H1 (cell line): Measurements from ENCODE around the gene F7. TPM values are rescaled to one million over a fixed set of nuclear protein-coding genes. Genes with fewer than 3 reads are reported as not detected.
A peak's percentile ranks its signal among the peaks of the same experiment; 100 is the strongest.

ENCODE experiments used
- CTCF ChIA-PET: fragments of 300-600 bp; sonication (Branson Sonifier 250); formaldehyde crosslinking; loops from one replicate; lab custom pipeline; 2021; ENCODE audit not compliant: partially characterized antibody; lab: Charles Lee
- POLR2A ChIA-PET: fragments of 300-600 bp; sonication (Branson Sonifier 250); formaldehyde crosslinking; loops from one replicate; lab custom pipeline; 2021; ENCODE audit warnings: inconsistent platforms; ENCODE audit not compliant: partially characterized antibody; lab: Charles Lee
- DNase-seq, 2 experiments: peaks; one replicate each; pipeline versions ENCODE4 v3.0.0 to v3.0.0-alpha.2; 2010 to 2022; ENCODE audit warnings: low spot score in 2 of 2, low read depth in 1 of 2, mixed read lengths in 1 of 2
- FAIRE-seq: peaks from 2 replicates; lab custom pipeline; 2011; peaks lifted over from hg19 to GRCh38; lab: Jason Lieb, UNC
- H2AFZ ChIP-seq: 2 replicates; pipeline ENCODE4 v1.8.1; 2012; ENCODE audit warnings: low read length, inconsistent platforms
- H2AK5ac ChIP-seq: 2 replicates; pipeline ENCODE4 v1.6.1; 2013; ENCODE audit warnings: low read depth, low read length
- H2BK120ac ChIP-seq: replicated peaks from 2 replicates; pipeline ENCODE3; 2013; ENCODE audit warnings: low read depth, low read length, inconsistent platforms
- H2BK12ac ChIP-seq: 2 replicates; pipeline ENCODE4 v1.6.1; 2013; ENCODE audit warnings: low read depth, low read length
- H2BK15ac ChIP-seq: 2 replicates; pipeline ENCODE4 v1.6.1; 2013; ENCODE audit warnings: low read length
- H2BK20ac ChIP-seq: 2 replicates; pipeline ENCODE4 v1.6.1; 2013; ENCODE audit warnings: low read length
- H2BK5ac ChIP-seq: 2 replicates; pipeline ENCODE4 v1.6.1; 2013; ENCODE audit warnings: low read depth, low read length
- H3K14ac ChIP-seq: 2 replicates; pipeline ENCODE4 v1.6.1; 2013; ENCODE audit warnings: inconsistent platforms; ENCODE audit not compliant: insufficient read length
- H3K18ac ChIP-seq: 2 replicates; pipeline ENCODE4 v1.6.1; 2013; ENCODE audit warnings: low read length; ENCODE audit errors: extremely low read depth
- H3K23ac ChIP-seq: 2 replicates; pipeline ENCODE4 v1.6.1; 2013; ENCODE audit warnings: inconsistent platforms; ENCODE audit not compliant: insufficient read length
- H3K23me2 ChIP-seq: 2 replicates; pipeline ENCODE4 v1.6.1; 2013; ENCODE audit warnings: low read depth, low read length
- H3K27ac ChIP-seq: 2 replicates; pipeline ENCODE4 v1.6.1; 2011; ENCODE audit warnings: low read depth, low read length, inconsistent platforms
- H3K27me3 ChIP-seq, 4 experiments: replicated peaks in 1 of 4; 1 replicate in 1 of 4; 2 replicates in 3 of 4; pipeline versions ENCODE4 v1.6.1 to v1.8.1; 2011 to 2013; ENCODE audit warnings: low read length in 3 of 4, mild to moderate bottlenecking in 3 of 4, inconsistent platforms in 2 of 4, mixed read lengths in 2 of 4, moderate library complexity in 1 of 4; ENCODE audit not compliant: control insufficient read depth in 3 of 4, insufficient read depth in 3 of 4; ENCODE audit errors: extremely low read depth in 1 of 4
- H3K36me3 ChIP-seq, 4 experiments: 2 replicates each; pipeline versions ENCODE4 v1.6.1 to v1.8.1; 2011 to 2013; ENCODE audit warnings: mild to moderate bottlenecking in 4 of 4, low read length in 3 of 4, moderate library complexity in 2 of 4, control low read depth in 1 of 4, inconsistent platforms in 1 of 4; ENCODE audit not compliant: insufficient read depth in 4 of 4, control insufficient read depth in 2 of 4
- H3K4ac ChIP-seq: replicated peaks from 2 replicates; pipeline ENCODE3; 2013; ENCODE audit warnings: low read length, low read depth, mixed read lengths, inconsistent platforms; ENCODE audit not compliant: insufficient read length
- H3K4me1 ChIP-seq, 4 experiments: replicated peaks in 1 of 4; 1 replicate in 1 of 4; 2 replicates in 3 of 4; pipeline versions ENCODE4 v1.6.1 to v1.8.1; 2011 to 2013; ENCODE audit warnings: low read length in 3 of 4, inconsistent platforms in 2 of 4, mixed read lengths in 1 of 4; ENCODE audit not compliant: insufficient read depth in 4 of 4, control insufficient read depth in 3 of 4
- H3K4me2 ChIP-seq, 2 experiments: 2 replicates each; pipeline versions ENCODE4 v1.6.1 to v1.8.1; 2011 to 2013; ENCODE audit warnings: low read depth in 2 of 2, low read length in 2 of 2, control low read depth in 1 of 2, inconsistent platforms in 1 of 2, mild to moderate bottlenecking in 1 of 2; ENCODE audit not compliant: insufficient read depth in 1 of 2
- H3K4me3 ChIP-seq, 4 experiments: fragments of 200-600, 300-600 bp in 1 of 4; sonication (generic), shearing (Covaris generic), sonication (Bioruptor Twin) in 1 of 4; 2 replicates each; pipeline versions ENCODE4 v1.5.1 to v1.8.1; 2011 to 2016; ENCODE audit warnings: low read length in 4 of 4, low read depth in 3 of 4, control low read depth in 2 of 4, inconsistent platforms in 2 of 4, mild to moderate bottlenecking in 2 of 4, mixed read lengths in 1 of 4, moderate library complexity in 1 of 4; ENCODE audit not compliant: insufficient read depth in 2 of 4; ENCODE audit errors: extremely low read depth in 1 of 4
- H3K56ac ChIP-seq: replicated peaks from 2 replicates; pipeline ENCODE3; 2013; ENCODE audit warnings: low read depth, mild to moderate bottlenecking, mixed read lengths, low read length, inconsistent platforms; ENCODE audit not compliant: insufficient read length
- H3K79me1 ChIP-seq: 2 replicates; pipeline ENCODE4 v1.6.1; 2013; ENCODE audit warnings: low read depth, low read length, control low read depth
- H3K79me2 ChIP-seq, 2 experiments: 2 replicates each; pipeline versions ENCODE4 v1.6.1 to v1.8.1; 2012 to 2013; ENCODE audit warnings: low read length in 2 of 2, mild to moderate bottlenecking in 2 of 2, inconsistent platforms in 1 of 2; ENCODE audit not compliant: insufficient read depth in 2 of 2, control insufficient read depth in 1 of 2
- H3K9ac ChIP-seq, 4 experiments: replicated peaks in 1 of 4; 1 replicate in 1 of 4; 2 replicates in 3 of 4; pipeline versions ENCODE4 v1.6.1 to v1.8.1; 2011 to 2013; ENCODE audit warnings: low read depth in 3 of 4, low read length in 3 of 4, control low read depth in 2 of 4, mild to moderate bottlenecking in 2 of 4, moderate library complexity in 2 of 4, inconsistent platforms in 1 of 4; ENCODE audit errors: extremely low read depth in 1 of 4
- H3K9me3 ChIP-seq, 2 experiments: 2 replicates each; pipeline versions ENCODE4 v1.6.1 to v1.8.1; 2012 to 2013; ENCODE audit warnings: mild to moderate bottlenecking in 2 of 2, moderate library complexity in 2 of 2, control low read depth in 1 of 2, inconsistent platforms in 1 of 2, low read depth in 1 of 2, low read length in 1 of 2, mixed read lengths in 1 of 2; ENCODE audit not compliant: insufficient read depth in 2 of 2
- H4K20me1 ChIP-seq, 2 experiments: replicated peaks in 1 of 2; 2 replicates each; pipeline versions ENCODE3 to v1.8.1; 2011 to 2013; ENCODE audit warnings: inconsistent platforms in 2 of 2, low read length in 2 of 2, mild to moderate bottlenecking in 1 of 2; ENCODE audit not compliant: insufficient read depth in 2 of 2, control insufficient read depth in 1 of 2
- H4K5ac ChIP-seq: 2 replicates; pipeline ENCODE4 v1.6.1; 2013; ENCODE audit warnings: low read length, low read depth, mixed read lengths, inconsistent platforms; ENCODE audit not compliant: insufficient read length
- H4K8ac ChIP-seq: 2 replicates; pipeline ENCODE4 v1.8.0; 2013; ENCODE audit warnings: mild to moderate bottlenecking, moderate library complexity, low read length, inconsistent platforms; ENCODE audit not compliant: insufficient read depth; ENCODE audit errors: extremely low read depth
- H4K91ac ChIP-seq: replicated peaks from 2 replicates; pipeline ENCODE3; 2013; ENCODE audit warnings: low read length, mixed read lengths, inconsistent platforms; ENCODE audit not compliant: insufficient read length
- SUZ12 ChIP-seq: fragments of 200-600 bp; sonication (generic); IDR thresholded peaks from 2 replicates; pipeline ENCODE4 v1.6.1; 2012; ENCODE audit warnings: mild to moderate bottlenecking, inconsistent platforms, low read length, moderate library complexity, mixed read lengths
- WGBS, 2 experiments: shearing (Covaris generic) in 1 of 2; methylation state at CpG; one replicate each; pipeline versions ENCODE4 v1.1.6 to v1.1.7; 2013 to 2015; ENCODE audit warnings: low lambda C conversion rate in 2 of 2, mixed read lengths in 2 of 2, inconsistent platforms in 1 of 2, low coverage in 1 of 2, missing lambda C conversion rate in 1 of 2; ENCODE audit not compliant: insufficient replicate concordance in 2 of 2, insufficient coverage in 1 of 2, insufficient read length in 1 of 2; ENCODE audit errors: extremely low coverage in 1 of 2, missing lambda C conversion rate in 1 of 2; 5-methylcytosine and 5-hydroxymethylcytosine counted together
- polyA plus RNA-seq, 7 experiments: library from polyadenylated mRNA; depleted of rRNA in 3 of 7; stranded (reverse) in 5 of 7; unstranded in 2 of 7; fragments of >200 nt in 5 of 7; fragments of 200-250 nt in 2 of 7; gene quantifications; 1 replicate in 5 of 7; 2 replicates in 1 of 7; 4 replicates in 1 of 7; pipeline versions ENCODE4 v1.2.1 to v1.2.3, GENCODE V29; 2011 to 2013; ENCODE audit warnings: missing spikeins in 2 of 7, mixed read lengths in 2 of 7
- total RNA-seq: library from RNA; stranded (reverse); fragmentation: NEBNext Ultra II Directional; extraction: Animal tissue kit (Norgen Biotek cat#: 25700); gene quantifications from 2 replicates; pipeline ENCODE4 v1.2.1, GENCODE V29; 2021

F7 gene
- total and polyA plus RNA-seq, 2 of the 8 experiments (the other 6 are each of a cell fraction or from before 2014, with no cell fraction given) = 0.43 to 0.98 TPM

DNA sequence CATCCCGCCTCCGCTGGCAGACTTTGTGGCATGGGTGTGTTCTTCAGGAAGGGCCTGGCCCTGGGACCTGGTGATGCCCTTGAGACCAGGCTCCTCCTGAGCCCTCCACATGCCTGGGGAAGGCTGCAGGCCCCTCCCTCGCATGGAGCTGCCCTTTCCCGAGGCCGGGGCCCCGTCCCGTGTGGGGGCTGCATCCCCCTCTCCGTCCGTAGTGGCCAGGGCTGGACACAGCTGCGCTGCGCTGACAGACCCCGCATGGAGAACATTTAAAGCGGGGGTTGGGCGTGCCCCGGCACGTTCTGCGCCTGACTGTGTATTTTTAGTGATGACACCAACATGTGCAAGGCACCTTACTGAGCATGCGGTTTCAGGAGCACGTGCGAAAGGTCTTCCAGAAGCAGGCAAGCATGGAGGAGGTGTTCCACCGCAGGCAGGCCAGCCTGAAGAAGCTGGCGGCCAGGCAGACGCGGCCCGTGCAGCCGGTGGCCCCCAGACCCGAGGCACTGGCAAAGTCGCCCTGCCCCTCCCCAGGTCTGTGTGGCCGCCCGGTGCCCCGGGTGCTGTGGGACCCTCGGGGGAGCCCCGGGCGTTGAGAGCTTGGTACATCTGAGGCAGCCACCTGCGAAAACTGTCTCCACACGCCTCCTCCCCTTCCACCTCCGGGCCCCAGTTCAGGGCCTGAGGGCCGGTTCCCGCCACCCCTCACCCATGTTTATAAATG, 28.8 kb upstream of the F7 start:
- H4K5ac ChIP-seq = no peak overlapping the region
- H3K36me3 ChIP-seq = peaks cover 0 to 3% (median 0%) of the 10 kb centered on the region in 4 experiments; a peak in 6 of 8 replicates
- WGBS, 2 experiments = 94% methylated on average over 33 of the region's 39 CpGs; no CpG with 5 or more reads in 1 of the 2 experiments
- no peak overlapping the region for H3K4me3 ChIP-seq
- H3K9me3 ChIP-seq = no peaks in the 10 kb centered on the region
- no peak overlapping the region for H3K9ac ChIP-seq
- no peak overlapping the region for H3K4ac ChIP-seq
- no peak overlapping the region; the same call in 1 of the 2 replicates for H4K8ac ChIP-seq
- H4K91ac ChIP-seq = no peak overlapping the region
- no peak overlapping the region for H3K4me2 ChIP-seq
- no peak overlapping the region for H2BK120ac ChIP-seq
- no peaks in the 10 kb centered on the region for H3K4me1 ChIP-seq
- no peak overlapping the region for H3K14ac ChIP-seq
- H3K27me3 ChIP-seq = no peaks in the 10 kb centered on the region
- no peaks in the 10 kb centered on the region for H3K79me1 ChIP-seq
- H2BK5ac ChIP-seq = 0 out of 2 replicates have a peak overlapping the region, but pooled peaks have one; percentile 49
- H3K27ac ChIP-seq = 0 out of 2 replicates have a peak overlapping the region, but pooled peaks have one; percentile 36
- no peak overlapping the region for H3K18ac ChIP-seq
- no peaks in the 10 kb centered on the region for H4K20me1 ChIP-seq
- no peaks in the 10 kb centered on the region for H3K23me2 ChIP-seq
- ChIA-PET POLR2A (no interaction called here), CTCF (interaction anchor here (1.2 to 2.8 kb wide), 3 partner anchors 9 to 47 kb away, joined by 3 to 16 read pairs (median 4); no protein-coding TSS in a partner anchor)
- H2BK15ac ChIP-seq = no peak overlapping the region
- FAIRE-seq = no peak
- no peak overlapping the region for H2BK20ac ChIP-seq
- H3K23ac ChIP-seq = no peak overlapping the region
- no peak overlapping the region for H2BK12ac ChIP-seq
- H3K79me2 ChIP-seq = no peaks in the 10 kb centered on the region
- H3K56ac ChIP-seq = no peak overlapping the region
- H2AFZ ChIP-seq = no peak overlapping the region
- H2AK5ac ChIP-seq = no peak overlapping the region
- no peak for DNase-seq
- TF ChIP-seq SUZ12 = no peak
